ENCODE data around the gene KIFBP. TPM values are rescaled to one million over a fixed set of nuclear protein-coding genes. Genes with fewer than 3 reads are reported as not detected.

Gene KIFBP
- total RNA-seq, 1 experiment from 2014 or later = 44.7 TPM

GRCh38 chr10:69055241-69055640 lies 66.6 kb downstream of the KIFBP start:
- H2BK15ac ChIP-seq (ENCODE audit: low read depth, low read length) = no peak overlapping the region
- no peak overlapping the region for H2BK20ac ChIP-seq (ENCODE audit: low read depth, low read length, poor library complexity, severe bottlenecking)
- no peak overlapping the region for H4K5ac ChIP-seq (ENCODE audit: insufficient read length, low read depth, low read length)
- no peaks in the 10 kb centered on the region for H3K79me1 ChIP-seq (ENCODE audit: insufficient read depth, low read depth, low read length, poor library complexity, severe bottlenecking)
- no peak overlapping the region for H3K18ac ChIP-seq (ENCODE audit: insufficient read length, low read depth, low read length)
- no peaks in the 10 kb centered on the region for H3K9me3 ChIP-seq (ENCODE audit: control insufficient read depth, low read depth, low read length)
- no peak overlapping the region for H3K27ac ChIP-seq (ENCODE audit: insufficient read length, low read depth, low read length)
- H2AK5ac ChIP-seq (ENCODE audit: insufficient read length, low read length) = no peak overlapping the region
- H3K4me2 ChIP-seq (ENCODE audit: insufficient read depth, insufficient read length, low read length) = no peak overlapping the region
- no peak overlapping the region for H2BK12ac ChIP-seq (ENCODE audit: insufficient read length, low read depth, low read length)
- no peak overlapping the region for H3K9ac ChIP-seq (ENCODE audit: extremely low read depth, insufficient read length, low read length)
- H4K91ac ChIP-seq (ENCODE audit: insufficient read length, low read depth, low read length) = no peak overlapping the region
- Mint-ChIP-seq H3K27me3 (ENCODE audit: low read depth) (peaks cover 3% of the 10 kb centered on the region), H3K4me3 (no peak overlapping the region), H3K9me3 (no peaks in the 10 kb centered on the region; a peak in 1 of 5 replicates), H3K36me3 (ENCODE audit: insufficient read depth in 1 of 3, low read depth in 3 of 3) (no peaks in the 10 kb centered on the region; a peak in 1 of 7 replicates), H3K4me1 (peaks cover 27 to 37% of the 10 kb centered on the region in 2 experiments), H3K27ac (no peak overlapping the region)
- no peak overlapping the region for H4K8ac ChIP-seq (replicated peaks; ENCODE audit: insufficient read length, low read depth, low read length)
- H3K4ac ChIP-seq (ENCODE audit: low read depth, low read length) = no peak overlapping the region
- H4K20me1 ChIP-seq (ENCODE audit: control insufficient read depth, insufficient read depth, insufficient read length) = no peaks in the 10 kb centered on the region
- no peak for DNase-seq
- H2BK120ac ChIP-seq (ENCODE audit: low read depth, low read length, poor library complexity, severe bottlenecking) = no peak overlapping the region
- TF ChIP-seq, protein P1, sequence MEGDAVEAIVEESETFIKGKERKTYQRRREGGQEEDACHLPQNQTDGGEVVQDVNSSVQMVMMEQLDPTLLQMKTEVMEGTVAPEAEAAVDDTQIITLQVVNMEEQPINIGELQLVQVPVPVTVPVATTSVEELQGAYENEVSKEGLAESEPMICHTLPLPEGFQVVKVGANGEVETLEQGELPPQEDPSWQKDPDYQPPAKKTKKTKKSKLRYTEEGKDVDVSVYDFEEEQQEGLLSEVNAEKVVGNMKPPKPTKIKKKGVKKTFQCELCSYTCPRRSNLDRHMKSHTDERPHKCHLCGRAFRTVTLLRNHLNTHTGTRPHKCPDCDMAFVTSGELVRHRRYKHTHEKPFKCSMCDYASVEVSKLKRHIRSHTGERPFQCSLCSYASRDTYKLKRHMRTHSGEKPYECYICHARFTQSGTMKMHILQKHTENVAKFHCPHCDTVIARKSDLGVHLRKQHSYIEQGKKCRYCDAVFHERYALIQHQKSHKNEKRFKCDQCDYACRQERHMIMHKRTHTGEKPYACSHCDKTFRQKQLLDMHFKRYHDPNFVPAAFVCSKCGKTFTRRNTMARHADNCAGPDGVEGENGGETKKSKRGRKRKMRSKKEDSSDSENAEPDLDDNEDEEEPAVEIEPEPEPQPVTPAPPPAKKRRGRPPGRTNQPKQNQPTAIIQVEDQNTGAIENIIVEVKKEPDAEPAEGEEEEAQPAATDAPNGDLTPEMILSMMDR (conservative IDR thresholded peaks at IDR 0.05) = no peak
- no peaks in the 10 kb centered on the region for H3K23me2 ChIP-seq (ENCODE audit: insufficient read length, low read depth, low read length, poor library complexity, severe bottlenecking)
- H3T11ph ChIP-seq (ENCODE audit: low read length) = no peak overlapping the region
- no peak overlapping the region for H3K23ac ChIP-seq (ENCODE audit: insufficient read length, low read depth, low read length)
- no peaks in the 10 kb centered on the region for H3K27me3 ChIP-seq (ENCODE audit: insufficient read depth, low read length)
- H3K56ac ChIP-seq (ENCODE audit: insufficient read length, low read depth, low read length) = no peak overlapping the region
- H2BK5ac ChIP-seq (ENCODE audit: insufficient read length, low read length) = no peak overlapping the region
- H3K4me1 ChIP-seq (ENCODE audit: insufficient read depth, low read length) = no peaks in the 10 kb centered on the region
- no peaks in the 10 kb centered on the region for H3K79me2 ChIP-seq (ENCODE audit: insufficient read depth, low read length)
- H3K14ac ChIP-seq (ENCODE audit: insufficient read depth, low read length) = no peak overlapping the region
- no peak overlapping the region for H2AFZ ChIP-seq (ENCODE audit: low read length)
- WGBS (ENCODE audit: extremely low coverage, insufficient read length, low lambda C conversion rate) = no CpG with 5 or more reads among the region's 2 CpGs
